ENCODE results near the gene CHRNA9. TPM values are rescaled to one million over a fixed set of nuclear protein-coding genes. Genes with fewer than 3 reads are reported as not detected.

CHRNA9 gene
- total RNA-seq, 1 donor from 2014 or later: not detected

DNA sequence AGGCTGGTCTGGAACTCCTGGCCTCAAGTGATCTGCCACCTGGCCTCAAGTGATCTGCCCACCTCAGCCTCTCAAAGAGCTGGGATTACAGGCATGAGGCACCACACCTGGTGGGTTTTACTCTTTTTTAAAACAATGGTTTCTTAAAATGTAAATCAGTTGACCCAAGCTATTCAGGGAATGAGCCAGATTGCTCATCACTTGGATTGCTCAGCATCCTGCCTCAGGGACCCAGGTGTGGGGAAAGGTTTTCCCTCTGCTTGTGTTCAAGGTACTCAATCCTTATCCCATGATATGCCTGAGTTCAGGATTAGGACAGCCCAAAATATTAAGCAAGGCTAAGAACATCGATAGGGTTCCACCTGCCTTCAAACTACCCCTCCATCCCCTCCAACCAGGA is 67.4 kb downstream of the CHRNA9 start:
- intact Hi-C loops (cut with DNase I): no loop called here
- DNase-seq (no peak), ATAC-seq (ENCODE audit: poor library complexity) (no peak)

DNA sequence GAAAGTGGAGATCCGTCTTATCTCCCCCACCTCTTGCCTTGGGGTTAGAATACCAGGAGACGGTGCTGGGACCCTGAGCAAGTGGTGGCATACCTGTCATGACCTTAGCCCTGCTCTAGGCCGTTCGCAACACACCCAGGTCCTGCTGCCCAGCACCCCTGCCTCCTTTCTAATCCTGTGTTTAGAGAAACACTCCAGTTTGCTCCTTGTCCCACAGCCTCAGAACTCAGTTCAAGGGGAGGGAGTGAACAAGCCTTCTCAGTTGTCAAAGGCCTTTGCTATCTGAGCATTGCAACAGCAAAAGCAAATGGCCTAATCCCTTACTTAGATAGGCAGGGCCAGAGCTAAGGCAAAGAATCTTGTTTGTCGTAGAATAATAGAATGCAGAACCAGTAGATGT is 67.9 kb downstream of the CHRNA9 start:
- intact Hi-C loops (cut with DNase I): no loop called here
- DNase-seq (no peak), ATAC-seq (ENCODE audit: poor library complexity) (no peak)

Other genes with a start within 250 kb of the CHRNA9 start
- gene RHOH, start 138.3 kb upstream of the CHRNA9 start, total RNA-seq: 0.38 TPM